ENCODE results near the gene MALT1.
A peak's percentile ranks its signal among the peaks of the same experiment; 100 is the strongest.
"Not testable (repeated sequence)": the region's sequence is repeated elsewhere in the genome, so short reads cannot be mapped to it uniquely, and the experiment has no call there.

The MALT1 gene

GRCh38 chr18:58653144-58653722 lies 18.0 kb upstream of the MALT1 start:
- DNase-seq = not testable (repeated sequence)

DNA sequence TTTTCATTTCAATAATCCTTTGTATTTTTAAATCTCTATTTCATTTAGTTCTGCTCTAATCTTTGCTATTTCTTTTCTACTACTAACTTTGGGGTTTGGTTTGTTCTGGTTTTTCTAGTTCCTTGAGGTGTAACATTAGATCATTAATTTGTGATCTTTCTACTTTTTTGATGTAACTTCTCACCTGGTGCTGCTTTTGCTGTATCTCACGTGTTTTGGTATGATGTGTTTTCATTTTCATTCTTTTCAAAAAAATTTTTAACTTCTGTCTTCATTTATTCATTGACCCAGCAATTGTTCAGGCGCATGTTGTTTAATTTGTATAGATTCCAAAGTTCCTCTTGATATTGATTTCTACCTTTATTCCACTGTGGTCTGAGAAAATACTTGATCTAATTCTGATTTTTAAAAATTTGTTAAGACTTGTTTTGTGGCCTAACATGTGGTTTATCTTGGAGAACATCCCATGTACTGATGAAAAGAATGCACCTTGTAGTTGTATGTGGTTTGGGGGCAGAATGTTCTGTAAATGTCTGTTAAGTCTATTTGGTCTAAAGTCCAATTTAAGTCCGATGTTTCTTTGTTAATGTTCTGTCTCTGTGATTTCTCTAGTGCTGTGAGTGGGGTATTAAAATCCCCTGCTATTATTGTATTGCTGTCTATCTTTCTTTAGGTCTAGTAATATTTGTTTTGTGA lies 17.3 kb upstream of the MALT1 start:
- DNase-seq = no peak

GRCh38 chr18:58654896-58655614 lies 16.2 kb upstream of the MALT1 start:
- DNase-seq = no peak

GRCh38 chr18:58657081-58657480 lies 14.2 kb upstream of the MALT1 start:
- DNase-seq = no peak

DNA sequence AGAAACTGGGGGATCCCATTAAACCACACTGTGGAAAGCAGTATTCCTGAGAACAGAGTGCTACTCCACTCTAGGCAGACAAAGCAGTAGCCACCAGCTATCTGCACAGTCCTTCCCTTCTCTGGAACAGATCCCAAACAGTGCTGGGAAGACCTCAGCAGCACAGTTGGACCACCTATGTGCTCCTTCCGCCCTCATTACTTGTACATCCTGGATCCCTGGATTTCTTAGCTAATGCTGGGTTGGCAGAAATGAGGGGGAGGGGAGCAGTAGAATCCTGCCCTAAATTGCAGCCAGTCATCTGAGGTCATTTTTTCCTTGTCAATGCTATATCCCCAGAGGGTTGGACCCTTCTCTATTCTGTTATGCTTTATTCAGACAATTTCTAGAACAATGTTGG lies 13.8 kb upstream of the MALT1 start:
- no peak for DNase-seq

DNA sequence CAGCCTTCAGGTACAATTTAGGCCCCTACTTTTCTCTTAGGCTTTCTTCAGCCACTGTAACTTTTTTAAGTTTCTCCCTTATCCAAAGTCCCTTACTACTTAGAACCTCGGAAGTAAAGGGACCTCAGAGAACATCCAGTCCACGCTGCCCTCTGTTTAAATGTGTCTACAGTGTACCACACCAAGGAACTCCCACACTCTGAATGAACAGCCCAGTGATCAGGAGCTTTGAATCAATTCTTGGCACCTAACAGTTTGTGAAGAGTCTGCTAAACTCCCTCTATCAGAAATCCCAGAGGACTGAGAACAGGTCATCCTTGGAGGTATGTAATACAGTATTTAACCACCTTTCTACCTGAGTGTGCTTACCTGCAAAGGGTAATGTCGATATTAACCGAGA lies 11.6 kb upstream of the MALT1 start:
- DNase-seq = no peak

GRCh38 chr18:58660915-58661314 lies 10.3 kb upstream of the MALT1 start:
- no peak for DNase-seq

DNA sequence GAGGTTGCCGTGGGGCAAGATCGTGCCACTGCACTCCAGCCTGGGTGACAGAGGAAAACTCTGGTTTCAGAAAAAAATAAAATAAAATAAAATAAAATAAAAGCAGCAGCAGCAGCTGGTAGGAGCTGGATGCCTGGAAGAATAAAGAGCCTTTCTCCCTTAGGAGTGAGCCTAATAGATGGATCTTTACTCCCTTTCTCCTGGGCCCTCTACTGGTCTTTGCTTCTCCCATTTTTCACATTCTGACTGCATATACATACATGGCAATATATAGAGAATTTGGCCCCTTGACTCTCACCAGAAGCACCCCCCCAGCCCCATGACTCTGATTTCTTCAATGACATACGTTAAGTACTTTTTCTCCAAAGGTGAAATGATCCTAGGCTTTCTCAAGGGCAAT lies 9.8 kb upstream of the MALT1 start:
- no peak for DNase-seq

DNA sequence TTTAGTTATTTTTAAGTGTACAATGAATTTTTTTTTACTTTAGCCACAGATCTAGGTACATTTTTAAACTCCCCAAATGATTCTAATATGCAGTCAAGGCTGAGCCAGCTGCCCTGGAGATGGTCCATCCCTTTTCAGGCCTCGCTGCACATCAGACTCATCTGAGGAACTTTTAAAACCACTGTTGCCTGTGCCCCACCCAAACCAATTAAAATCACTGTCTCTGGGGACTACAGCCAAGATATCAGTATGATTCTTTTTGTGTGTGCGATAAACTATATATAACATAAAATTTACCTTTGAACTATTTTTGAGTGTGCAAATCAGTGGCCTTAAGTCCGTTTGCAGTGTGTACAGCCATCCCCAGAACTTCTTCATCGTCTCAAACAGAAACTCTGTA lies 9.1 kb upstream of the MALT1 start:
- no peak for DNase-seq

GRCh38 chr18:58666176-58666575 lies 5.1 kb upstream of the MALT1 start:
- no peak for DNase-seq

DNA sequence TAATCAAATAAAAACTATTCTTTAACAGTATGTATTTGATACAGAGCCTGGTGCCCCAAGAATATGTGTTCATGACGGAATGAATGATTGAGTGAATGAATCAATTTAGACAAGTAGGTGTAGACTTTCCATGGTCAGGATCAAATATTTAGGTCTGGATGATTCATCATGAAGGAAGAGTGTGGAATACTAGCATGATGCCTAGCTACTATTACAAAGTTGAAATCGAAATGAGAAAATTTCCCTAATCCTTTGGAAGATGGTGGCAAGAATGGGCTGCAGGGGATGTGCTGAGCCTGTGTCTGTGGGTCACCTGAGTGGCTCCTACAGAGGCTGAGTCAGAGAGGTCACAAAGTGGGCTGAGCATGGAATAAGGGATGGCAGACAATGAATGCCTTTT lies 3.1 kb upstream of the MALT1 start:
- no peak for DNase-seq

DNA sequence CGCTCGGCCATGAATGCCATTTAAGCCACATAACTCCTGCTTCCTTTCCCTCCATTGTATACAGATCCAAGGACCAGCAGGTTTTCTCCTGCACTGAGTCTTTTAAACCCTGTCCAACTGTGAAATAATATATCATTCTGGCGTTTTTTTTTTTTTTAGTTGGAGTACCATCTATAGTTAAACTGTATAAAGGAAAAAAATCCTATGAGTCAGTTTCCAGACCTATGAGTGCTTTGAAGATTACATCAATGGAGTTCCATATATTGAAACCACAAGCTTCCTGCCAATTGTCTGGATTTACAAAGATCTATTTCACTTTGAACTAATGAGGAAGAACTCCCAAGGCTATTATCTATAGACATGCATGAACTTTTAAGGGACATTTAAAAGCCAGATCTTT lies 2.4 kb upstream of the MALT1 start:
- no peak for DNase-seq

GRCh38 chr18:58669731-58670378 lies 1.4 kb upstream of the MALT1 start:
- DNase-seq = no peak

DNA sequence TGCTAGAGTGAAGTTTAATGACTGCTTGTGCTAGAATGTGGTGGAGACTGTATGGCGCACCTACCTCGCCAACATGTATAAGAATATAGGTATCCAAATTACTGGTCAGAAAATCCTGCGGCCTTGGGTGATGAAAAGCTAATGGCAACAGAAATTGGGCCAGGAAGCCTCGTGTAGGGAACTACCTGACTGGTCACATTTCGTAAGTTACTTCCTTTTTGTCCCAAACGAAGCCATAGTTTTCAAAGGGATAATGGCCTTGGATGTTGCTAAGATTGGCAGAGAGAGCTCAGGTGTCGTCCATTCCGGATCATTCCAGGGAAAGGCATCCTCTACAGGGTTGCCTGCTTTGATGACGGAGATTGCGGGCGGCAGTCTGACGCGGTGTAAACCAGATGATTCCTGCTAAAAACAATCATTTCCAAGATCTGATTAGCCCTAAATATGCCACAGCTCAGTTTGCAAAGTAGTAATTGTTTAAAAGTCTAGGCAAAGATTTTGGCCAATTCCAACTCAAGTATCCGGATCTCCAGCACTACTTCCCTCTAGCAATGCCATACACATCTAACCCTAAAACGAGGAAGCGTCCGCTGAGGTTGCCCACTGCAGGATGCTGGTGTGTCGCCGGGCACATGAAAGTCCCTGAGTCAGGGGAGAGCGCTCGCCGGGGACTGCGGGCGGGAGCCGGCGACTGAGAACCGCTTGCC lies 708 bp upstream of the MALT1 start:
- DNase-seq = peak in 6 of 58 donors; percentile 21 to 68 (median 58)

DNA sequence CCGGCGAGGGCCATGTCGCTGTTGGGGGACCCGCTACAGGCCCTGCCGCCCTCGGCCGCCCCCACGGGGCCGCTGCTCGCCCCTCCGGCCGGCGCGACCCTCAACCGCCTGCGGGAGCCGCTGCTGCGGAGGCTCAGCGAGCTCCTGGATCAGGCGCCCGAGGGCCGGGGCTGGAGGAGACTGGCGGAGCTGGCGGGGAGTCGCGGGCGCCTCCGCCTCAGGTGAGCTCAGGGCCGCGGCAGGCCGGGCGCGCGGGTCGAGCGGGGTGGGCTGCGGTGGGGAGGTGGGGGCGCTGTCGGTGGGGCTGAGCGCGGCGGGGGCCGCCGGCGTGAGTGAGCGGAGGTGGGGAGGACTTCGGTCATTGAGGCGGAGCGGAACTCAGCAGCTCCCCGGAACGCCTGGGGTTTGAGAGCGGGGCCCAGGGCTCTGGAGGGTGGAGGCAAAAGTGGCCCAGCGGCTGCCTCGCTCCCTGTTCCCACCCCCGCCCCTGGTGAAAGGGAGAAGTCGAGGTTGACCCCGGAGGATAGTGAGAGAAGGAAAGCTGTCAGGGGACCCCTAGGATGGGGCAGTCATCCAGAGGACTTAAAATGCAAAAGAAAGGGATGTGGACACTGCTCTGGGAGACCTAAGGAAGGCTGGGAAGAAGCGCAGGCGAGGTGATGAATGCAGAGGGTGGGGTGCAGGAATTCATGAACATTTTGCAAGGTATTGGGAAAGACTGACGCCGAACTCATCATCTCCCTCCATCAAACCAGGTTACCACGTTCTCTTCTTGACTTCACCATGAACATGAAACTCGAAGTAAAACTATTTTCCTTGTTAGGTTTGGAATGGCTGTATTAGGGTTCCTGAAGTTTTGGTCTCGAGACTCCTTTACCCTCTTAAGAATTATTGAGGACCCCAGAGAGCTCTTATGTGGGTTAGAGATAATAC lies 633 bp downstream of the MALT1 start:
- peak in 39 of 58 donors; percentile 6 to 71 (median 47) for DNase-seq

GRCh38 chr18:58674159-58674558 lies 2.9 kb downstream of the MALT1 start:
- DNase-seq = no peak

- no peak for DNase-seq
Measured at GRCh38 chr18:58674863-58675472, 3.7 kb downstream of the MALT1 start.

DNA sequence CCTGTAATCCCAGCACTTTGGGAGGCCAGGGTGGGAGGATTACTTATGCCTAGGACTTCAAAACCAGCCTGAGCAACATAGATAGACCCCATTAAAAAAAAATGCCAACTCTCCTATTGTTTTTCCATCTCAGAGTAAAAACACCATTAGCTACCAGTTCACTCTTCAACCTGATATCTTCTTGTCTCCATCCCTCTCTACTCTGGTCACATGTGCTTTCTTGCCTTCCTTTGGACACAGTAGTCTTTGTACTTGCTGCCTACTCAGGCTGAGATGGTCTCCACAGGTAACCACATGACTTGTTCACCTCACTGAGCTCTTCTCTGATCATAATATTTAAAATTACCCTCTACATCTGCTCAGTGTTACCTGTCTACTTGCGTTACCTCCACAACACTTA lies 5.0 kb downstream of the MALT1 start:
- no peak for DNase-seq

- peak in 4 of 58 donors; percentile 3 to 46 (median 14) for DNase-seq
Measured at GRCh38 chr18:58682429-58683069, 11.3 kb downstream of the MALT1 start.

All from anterior cingulate cortex (tissue), 58 donors.